NCI-H526 (cell line): ENCODE measurements around the gene DENND1B.
"Not testable (repeated sequence)": the region's sequence is repeated elsewhere in the genome, so short reads cannot be mapped to it uniquely, and the experiment has no call there.

ENCODE experiments used
- DNase-seq, 2 experiments: peaks; one replicate each; lab custom pipeline; 2025; lab: John Stamatoyannopoulos, UW

The DENND1B gene

GRCh38 chr1:197745911-197746310 is 29.4 kb downstream of the DENND1B start:
- no peak for DNase-seq

DNA sequence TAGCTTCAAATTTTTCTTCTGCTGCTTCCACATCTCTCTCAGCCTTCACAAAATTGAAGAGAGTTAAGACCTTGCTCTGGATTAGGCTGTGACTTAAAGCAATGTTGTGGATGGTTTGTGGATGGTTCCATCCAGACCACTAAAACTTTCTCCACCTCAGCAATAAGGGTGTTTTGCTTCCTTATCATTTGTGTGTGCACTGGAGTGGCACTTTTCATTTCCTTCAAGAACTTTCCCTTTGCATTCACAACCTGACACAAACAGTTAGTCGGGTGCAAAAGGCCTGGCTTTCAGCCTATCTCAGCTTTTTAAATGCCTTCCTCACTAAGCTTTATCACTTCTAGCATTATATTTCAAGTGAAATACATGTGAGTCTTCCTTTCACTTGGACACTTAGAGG is 30.3 kb downstream of the DENND1B start:
- DNase-seq: no peak

- no peak for DNase-seq
These were observed 31.7 kb downstream of the DENND1B start for GRCh38 chr1:197743578-197743977.

- no peak for DNase-seq
These were observed 34.3 kb downstream of the DENND1B start for GRCh38 chr1:197740992-197741391.

DNA sequence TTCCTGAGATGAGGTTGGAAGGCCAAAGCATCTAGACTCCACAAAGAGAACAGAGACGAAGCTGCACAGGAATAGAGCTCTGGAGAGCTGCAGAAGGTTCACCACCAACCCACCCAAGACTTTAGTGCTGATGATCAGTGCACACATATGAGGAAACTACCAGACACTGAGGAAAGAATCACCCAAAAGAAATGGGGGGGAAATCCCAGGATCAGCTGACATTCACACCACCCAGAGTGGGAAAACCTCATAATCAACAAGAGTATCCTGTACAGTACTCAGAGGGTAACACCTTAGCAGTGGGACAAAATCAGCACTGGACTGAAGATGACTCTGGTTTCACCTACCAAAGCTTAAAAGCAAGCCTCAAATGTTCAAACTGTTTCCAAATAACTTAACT is 36.4 kb downstream of the DENND1B start:
- no peak for DNase-seq

DNA sequence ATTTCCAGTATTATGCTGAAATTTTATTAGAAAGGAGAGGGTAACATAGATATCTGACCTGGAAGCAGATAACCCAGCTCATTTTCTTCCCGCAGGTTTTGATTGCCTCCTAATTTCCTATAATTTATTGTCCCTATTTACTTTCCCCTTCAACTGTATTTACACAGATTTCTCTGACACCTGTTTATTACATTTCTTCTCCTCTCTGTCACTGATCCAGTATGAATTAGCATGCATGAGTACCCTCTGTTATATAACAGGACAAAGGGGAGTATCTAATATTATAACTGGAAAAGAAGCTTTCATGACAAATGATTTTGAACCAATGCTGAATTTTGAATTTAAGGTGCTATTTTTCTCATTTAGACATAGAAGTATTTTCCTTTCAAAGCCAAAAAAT is 37.4 kb downstream of the DENND1B start:
- DNase-seq: no peak

DNA sequence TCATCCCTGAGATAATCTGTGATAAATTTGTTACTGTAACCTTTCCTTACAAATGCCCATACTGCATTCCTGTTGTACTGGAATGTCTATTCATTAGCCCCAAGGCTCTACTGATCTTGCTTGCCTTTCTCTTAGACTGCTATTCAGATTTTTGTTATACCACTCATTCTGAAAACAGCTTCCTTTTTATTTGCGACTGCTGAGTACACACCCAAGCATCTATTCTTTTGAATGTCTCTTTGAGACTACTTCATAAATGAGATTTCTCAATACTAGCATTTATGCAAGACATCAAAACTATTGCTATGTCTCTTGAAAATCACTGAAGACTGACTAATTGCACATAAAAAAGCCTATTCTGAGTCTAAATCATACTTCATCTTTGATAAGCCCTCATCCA is 38.6 kb downstream of the DENND1B start:
- DNase-seq: no peak

DNA sequence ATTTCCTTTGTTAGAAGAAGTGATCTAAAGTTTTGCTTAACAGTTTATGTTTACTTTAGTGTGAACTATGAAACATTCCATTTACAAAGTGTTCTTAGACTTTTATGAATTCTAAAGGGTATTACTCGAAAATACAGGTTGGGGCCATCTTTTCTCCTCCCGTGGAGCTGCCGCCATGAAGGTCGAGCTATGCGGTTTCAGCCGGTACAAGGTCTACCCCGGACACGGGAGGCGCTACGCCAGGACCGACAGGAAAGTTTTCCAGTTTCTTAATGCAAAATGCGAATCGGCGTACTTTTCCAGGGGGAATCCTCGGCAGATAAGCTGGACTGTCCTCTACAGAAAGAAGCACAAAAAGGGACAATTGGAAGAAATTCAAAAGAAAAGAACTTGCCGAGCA is 39.8 kb downstream of the DENND1B start:
- DNase-seq: no peak

- no peak for DNase-seq
These were observed 42.0 kb downstream of the DENND1B start for GRCh38 chr1:197733324-197733723.

- no peak for DNase-seq
These were observed 43.1 kb downstream of the DENND1B start for GRCh38 chr1:197732187-197732586.

DNA sequence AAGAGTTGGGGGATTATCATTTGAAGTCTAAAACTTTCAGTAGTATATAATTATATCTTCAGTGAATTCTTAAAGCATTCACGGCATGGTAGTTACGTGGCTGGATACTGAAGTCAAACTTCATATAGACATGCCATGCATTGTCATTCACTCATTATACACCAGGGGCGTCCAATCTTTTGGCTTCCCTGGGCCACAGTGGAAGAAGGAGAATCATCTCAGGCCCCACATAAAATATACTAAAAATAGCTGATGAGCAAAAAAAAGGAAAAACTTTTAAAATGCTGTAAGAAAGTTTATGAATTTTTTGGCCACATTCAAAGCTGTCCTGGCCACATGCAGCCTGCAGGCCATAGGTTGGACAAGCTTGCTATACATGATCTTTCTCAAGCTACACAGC is 43.8 kb downstream of the DENND1B start:
- no peak for DNase-seq

GRCh38 chr1:197725976-197726375 is 49.3 kb downstream of the DENND1B start:
- no peak for DNase-seq

DNA sequence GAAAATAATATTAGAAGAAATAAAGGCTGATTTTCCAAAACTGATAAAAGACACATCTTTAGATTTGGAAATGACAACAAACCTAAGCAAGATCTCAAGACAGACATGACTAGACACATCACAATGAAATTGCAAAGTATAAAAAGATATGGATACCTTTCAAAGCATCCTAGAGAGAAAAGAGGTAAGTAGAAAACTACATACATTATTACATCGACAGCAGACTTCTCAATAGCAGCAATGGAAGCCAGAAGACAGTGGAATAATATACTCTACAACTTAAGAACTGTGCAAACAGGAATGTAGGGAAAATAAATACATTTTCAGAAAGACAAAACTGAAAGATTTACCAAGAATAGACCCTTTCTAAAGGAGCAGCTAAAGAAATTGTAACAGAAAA is 50.2 kb downstream of the DENND1B start:
- DNase-seq: no peak

GRCh38 chr1:197715806-197716205 is 59.5 kb downstream of the DENND1B start:
- DNase-seq: no peak

DNA sequence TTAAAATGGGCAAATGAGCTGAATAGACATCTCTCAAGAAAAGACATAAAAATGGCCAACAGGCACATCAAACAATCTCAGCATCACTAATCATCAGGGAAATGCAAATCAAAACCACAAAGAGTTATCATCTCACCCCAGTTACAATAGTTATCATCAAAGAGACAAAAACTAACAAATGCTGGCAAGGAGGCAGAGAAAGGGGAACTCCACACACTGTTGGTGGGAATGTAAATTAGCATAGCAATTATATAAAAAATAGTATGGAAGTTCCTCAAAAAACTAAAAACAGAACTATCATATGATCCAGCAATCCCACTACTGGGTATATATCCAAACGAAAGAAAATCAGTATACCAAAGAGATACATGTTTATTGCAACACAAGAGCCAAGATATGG is 68.7 kb downstream of the DENND1B start:
- DNase-seq: no peak

GRCh38 chr1:197705941-197706340 is 69.3 kb downstream of the DENND1B start:
- DNase-seq: no peak

- DNase-seq: not testable (repeated sequence)
These were observed 74.6 kb downstream of the DENND1B start for GRCh38 chr1:197700688-197701087.

DNA sequence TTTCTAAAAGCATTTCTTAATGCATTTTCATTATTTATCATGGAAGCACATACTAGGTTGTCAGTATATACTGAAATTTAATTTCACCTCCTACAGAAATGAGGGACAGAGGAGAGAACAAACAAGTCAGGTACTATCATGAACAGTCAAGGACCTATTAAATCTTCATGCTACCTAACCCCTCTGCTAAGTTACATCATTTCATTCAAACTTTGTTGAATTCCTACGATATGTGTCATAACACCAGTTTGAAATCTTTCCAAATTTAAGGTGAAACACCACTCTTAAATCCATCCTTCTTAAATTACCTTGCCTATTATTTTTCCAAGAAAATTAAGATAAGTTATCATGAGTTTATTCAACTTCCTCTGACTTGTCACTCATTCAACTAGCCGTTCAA is 78.9 kb downstream of the DENND1B start:
- no peak for DNase-seq

DNA sequence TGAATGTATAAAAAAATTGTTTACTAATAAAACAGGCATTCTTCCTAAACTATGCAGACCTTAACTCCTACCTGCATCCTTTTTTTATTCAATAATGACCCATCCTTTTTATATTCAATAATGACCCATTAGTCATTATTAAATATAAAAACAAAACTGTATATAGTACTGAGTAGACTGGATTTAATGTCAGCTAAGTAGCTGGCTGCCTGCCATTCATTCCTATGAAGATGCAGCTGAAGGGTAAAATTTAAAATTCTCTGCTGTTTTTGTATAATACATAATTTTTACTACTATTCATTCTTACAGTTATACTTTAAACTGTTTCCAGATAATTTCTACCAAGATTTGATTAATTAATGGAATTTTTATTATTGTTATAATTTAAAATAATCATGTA is 79.3 kb downstream of the DENND1B start:
- no peak for DNase-seq

- DNase-seq: peak in 1 of 2 experiments; percentile 10
These were observed 82.3 kb downstream of the DENND1B start for GRCh38 chr1:197692965-197693364.

- no peak for DNase-seq
These were observed 83.5 kb downstream of the DENND1B start for GRCh38 chr1:197691816-197692215.

DNA sequence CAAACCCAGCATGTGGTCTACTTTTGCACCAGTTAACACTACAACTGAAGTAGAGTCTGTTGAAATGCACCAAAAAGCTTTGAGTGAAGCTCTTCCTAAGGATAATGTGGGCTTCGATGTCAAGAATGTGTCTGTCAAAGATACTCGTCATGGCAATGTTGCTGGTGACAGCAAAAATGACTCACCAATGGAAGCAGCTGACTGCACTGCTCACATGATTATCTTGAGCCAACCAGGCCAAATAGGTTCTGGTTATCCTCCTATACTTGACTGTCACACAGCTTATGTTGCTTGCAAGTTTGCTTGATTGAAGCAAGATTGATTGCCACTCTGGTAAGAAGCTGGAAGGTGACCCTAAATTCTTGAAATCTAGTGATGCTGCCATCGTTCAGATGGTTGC is 85.2 kb downstream of the DENND1B start:
- DNase-seq: no peak

- DNase-seq: no peak
These were observed 87.0 kb downstream of the DENND1B start for GRCh38 chr1:197688233-197688632.

DNA sequence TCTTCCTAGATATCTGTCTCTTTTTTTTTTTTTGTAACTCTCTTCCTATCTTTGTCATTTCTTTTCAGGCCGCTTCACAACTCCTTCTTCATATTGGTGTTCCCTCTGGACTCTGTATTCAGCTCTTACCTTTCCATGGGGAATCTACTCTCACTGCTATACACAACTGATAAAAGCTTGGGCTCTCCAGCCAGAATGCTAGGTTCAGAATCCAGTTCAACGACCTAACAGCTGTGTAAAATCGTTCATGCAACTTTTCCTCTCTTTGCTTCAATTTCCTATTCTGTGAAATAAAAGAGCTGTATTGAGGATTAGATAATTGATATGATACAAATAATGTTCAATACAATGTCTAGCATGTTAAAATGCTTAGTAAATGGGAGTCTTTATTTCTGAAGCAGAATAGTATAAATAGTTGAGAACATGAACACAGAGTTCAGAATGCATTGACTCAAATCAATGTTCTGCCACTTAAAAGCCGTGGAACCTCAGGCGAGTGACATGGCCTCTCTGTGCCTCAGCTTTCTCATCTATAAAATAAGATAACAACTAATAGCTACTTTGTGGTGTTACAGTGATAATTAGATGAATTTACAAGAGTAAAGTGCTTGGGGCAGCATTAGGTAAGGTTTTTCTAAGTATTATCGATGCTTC is 88.5 kb downstream of the DENND1B start:
- DNase-seq: no peak

DNA sequence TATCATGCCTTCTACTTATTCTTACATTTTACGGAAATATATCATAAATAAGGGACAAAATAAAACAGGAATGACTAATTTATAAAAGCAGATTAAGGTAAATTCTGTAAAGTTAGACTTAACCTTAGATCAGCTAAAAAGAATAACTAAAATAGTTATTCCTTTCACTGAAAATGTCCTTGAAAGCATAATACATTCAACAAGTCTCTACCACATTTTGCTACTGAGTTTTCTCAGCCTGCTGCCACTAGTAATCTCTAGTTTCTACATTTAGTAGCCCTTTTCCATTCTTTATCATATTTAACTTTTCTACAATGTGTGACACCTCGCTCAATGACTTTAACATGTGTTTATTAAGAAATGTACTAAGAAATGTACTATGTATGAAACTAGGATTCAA is 89.0 kb downstream of the DENND1B start:
- no peak for DNase-seq
